Endodermal cell (in vitro differentiated cells): ENCODE measurements around the gene DCAF5. TPM values are rescaled to one million over a fixed set of nuclear protein-coding genes. Genes with fewer than 3 reads are reported as not detected.

Experiments
- DNase-seq: peaks from one replicate; pipeline ENCODE4 v3.0.0-alpha.2; 2017
- H3K27ac ChIP-seq: 2 replicates; pipeline ENCODE4 v1.5.1; 2013; ENCODE audit warnings: mild to moderate bottlenecking, low read depth, low read length, moderate library complexity
- H3K27me3 ChIP-seq: 2 replicates; pipeline ENCODE4 v1.6.1; 2013; ENCODE audit warnings: mild to moderate bottlenecking, low read length, moderate library complexity; ENCODE audit not compliant: insufficient read depth, control insufficient read depth, poor library complexity, severe bottlenecking
- H3K36me3 ChIP-seq: 2 replicates; pipeline ENCODE4 v1.7.0; 2013; ENCODE audit warnings: mild to moderate bottlenecking, low read length, moderate library complexity; ENCODE audit not compliant: control insufficient read depth, insufficient read depth
- H3K4me1 ChIP-seq: one replicate; pipeline ENCODE4 v1.7.0; 2013; ENCODE audit warnings: low read length; ENCODE audit not compliant: control insufficient read depth, insufficient read depth
- H3K4me3 ChIP-seq: 2 replicates; pipeline ENCODE4 v1.5.1; 2013; ENCODE audit warnings: mild to moderate bottlenecking, low read length, moderate library complexity
- H3K9ac ChIP-seq: 2 replicates; pipeline ENCODE4 v1.6.1; 2013; ENCODE audit warnings: mild to moderate bottlenecking, low read length, moderate library complexity; ENCODE audit not compliant: poor library complexity, severe bottlenecking; ENCODE audit errors: extremely low read depth
- H3K9me3 ChIP-seq: 2 replicates; pipeline ENCODE4 v1.6.1; 2013; ENCODE audit warnings: mild to moderate bottlenecking, low read length, moderate library complexity; ENCODE audit not compliant: control insufficient read depth
- H3K27ac Mint-ChIP-seq: 2 replicates; pipeline ENCODE4 v1.8.0; 2020; ENCODE audit warnings: mixed read lengths
- H3K27me3 Mint-ChIP-seq: 2 replicates; pipeline ENCODE4 v1.8.0; 2021; ENCODE audit warnings: mild to moderate bottlenecking, mixed read lengths; ENCODE audit not compliant: insufficient read depth
- H3K36me3 Mint-ChIP-seq: 2 replicates; pipeline ENCODE4 v1.8.0; 2020; ENCODE audit warnings: low read depth, mixed read lengths
- H3K4me1 Mint-ChIP-seq: 2 replicates; pipeline ENCODE4 v1.8.0; 2020; ENCODE audit warnings: mixed read lengths
- H3K4me3 Mint-ChIP-seq: 2 replicates; pipeline ENCODE4 v1.8.0; 2020; ENCODE audit warnings: mild to moderate bottlenecking, moderate library complexity, mixed read lengths
- H3K9me3 Mint-ChIP-seq: 2 replicates; pipeline ENCODE4 v1.8.0; 2020; ENCODE audit warnings: mild to moderate bottlenecking, mixed read lengths
- WGBS, 2 experiments: methylation state at CpG; one replicate each; pipeline versions ENCODE4 v1.1.5 to v1.1.7; 2013; ENCODE audit warnings: missing lambda C conversion rate in 2 of 2, mixed read lengths in 1 of 2; ENCODE audit not compliant: insufficient coverage in 1 of 2, insufficient read length in 1 of 2; 5-methylcytosine and 5-hydroxymethylcytosine counted together
- total RNA-seq, 2 donors: library from RNA; stranded (reverse); fragmentation: NEBNext Ultra II Directional in 1 of 2; extraction: Animal tissue kit (Norgen Biotek cat#: 25700) in 1 of 2; gene quantifications; 2 replicates in 1 of 2; 3 replicates in 1 of 2; pipeline ENCODE4 v1.2.1, GENCODE V29; 2021
- TF ChIP-seq, protein P1 (sequence below): fragments of 200-600 bp; sonication (generic); conservative IDR thresholded peaks from 2 replicates; pipeline ENCODE4 v1.5.0; 2021; ENCODE audit warnings: antibody characterized with exemption, mild to moderate bottlenecking

Gene DCAF5
- total RNA-seq, 2 donors from 2014 or later = 61.1 to 69.6 TPM

GRCh38 chr14:69006346-69006745 lies 146.6 kb downstream of the DCAF5 start:
- Histone ChIP-seq H3K4me3 (no peak overlapping the region), H3K9me3 (no peaks in the 10 kb centered on the region), H3K4me1 (peaks cover 3% of the 10 kb centered on the region), H3K9ac (no peak overlapping the region), H3K27ac (no peak overlapping the region), H3K27me3 (no peaks in the 10 kb centered on the region), H3K36me3 (no peaks in the 10 kb centered on the region)
- Mint-ChIP-seq H3K4me1 (peaks cover 16% of the 10 kb centered on the region), H3K27me3 (no peaks in the 10 kb centered on the region), H3K4me3 (no peak overlapping the region), H3K27ac (no peak overlapping the region), H3K9me3 (no peaks in the 10 kb centered on the region), H3K36me3 (no peaks in the 10 kb centered on the region)
- WGBS, 2 experiments = 86 to 97% methylated on average over 3 to 5 of the region's 5 CpGs
- no peak for DNase-seq
- TF ChIP-seq, protein P1, sequence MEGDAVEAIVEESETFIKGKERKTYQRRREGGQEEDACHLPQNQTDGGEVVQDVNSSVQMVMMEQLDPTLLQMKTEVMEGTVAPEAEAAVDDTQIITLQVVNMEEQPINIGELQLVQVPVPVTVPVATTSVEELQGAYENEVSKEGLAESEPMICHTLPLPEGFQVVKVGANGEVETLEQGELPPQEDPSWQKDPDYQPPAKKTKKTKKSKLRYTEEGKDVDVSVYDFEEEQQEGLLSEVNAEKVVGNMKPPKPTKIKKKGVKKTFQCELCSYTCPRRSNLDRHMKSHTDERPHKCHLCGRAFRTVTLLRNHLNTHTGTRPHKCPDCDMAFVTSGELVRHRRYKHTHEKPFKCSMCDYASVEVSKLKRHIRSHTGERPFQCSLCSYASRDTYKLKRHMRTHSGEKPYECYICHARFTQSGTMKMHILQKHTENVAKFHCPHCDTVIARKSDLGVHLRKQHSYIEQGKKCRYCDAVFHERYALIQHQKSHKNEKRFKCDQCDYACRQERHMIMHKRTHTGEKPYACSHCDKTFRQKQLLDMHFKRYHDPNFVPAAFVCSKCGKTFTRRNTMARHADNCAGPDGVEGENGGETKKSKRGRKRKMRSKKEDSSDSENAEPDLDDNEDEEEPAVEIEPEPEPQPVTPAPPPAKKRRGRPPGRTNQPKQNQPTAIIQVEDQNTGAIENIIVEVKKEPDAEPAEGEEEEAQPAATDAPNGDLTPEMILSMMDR = no peak

DNA sequence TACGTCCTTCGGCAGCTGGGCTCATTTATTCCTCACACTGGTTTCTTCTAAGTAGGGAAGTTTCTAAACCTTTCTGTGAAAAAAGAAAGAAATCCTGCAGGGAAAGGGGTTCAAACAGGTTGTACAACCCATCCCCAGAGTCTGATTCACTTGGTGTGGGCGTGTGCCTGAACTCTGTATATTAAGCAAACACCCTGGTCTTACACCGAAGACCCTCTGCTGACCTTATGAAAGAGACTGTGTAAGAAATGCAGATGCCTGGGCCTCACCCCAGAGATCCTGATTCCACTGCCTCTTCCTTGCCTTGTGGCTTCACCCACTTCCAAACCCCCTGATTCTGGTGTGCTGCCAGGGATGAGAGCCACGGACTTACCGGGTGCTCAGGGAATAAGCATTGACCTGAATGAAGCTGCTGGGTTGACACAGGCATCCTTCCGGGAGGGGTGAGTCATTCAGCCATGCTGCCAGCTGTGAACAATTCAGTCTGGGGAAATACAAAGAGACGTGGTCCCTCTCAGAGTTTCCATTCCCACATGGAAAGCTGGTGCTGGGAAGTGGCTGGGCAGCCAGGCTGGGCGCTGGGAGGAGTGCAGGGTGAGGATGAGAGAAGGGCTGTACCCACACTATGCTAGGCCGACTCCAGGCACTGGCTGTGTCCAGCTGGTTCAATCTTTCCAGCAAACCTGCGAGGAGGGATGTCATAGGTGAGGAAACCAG lies 147.3 kb downstream of the DCAF5 start:
- Mint-ChIP-seq H3K36me3 (no peaks in the 10 kb centered on the region), H3K27ac (no peak overlapping the region), H3K4me3 (no peak overlapping the region), H3K27me3 (no peaks in the 10 kb centered on the region), H3K4me1 (peaks cover 16% of the 10 kb centered on the region), H3K9me3 (no peaks in the 10 kb centered on the region)
- H3K27me3 ChIP-seq = no peaks in the 10 kb centered on the region
- TF ChIP-seq, protein P1 = no peak
- H3K27ac ChIP-seq = no peak overlapping the region
- H3K36me3 ChIP-seq = no peaks in the 10 kb centered on the region
- WGBS, 2 experiments = 74 to 76% methylated on average over 7 to 11 of the region's 11 CpGs
- H3K4me3 ChIP-seq = no peak overlapping the region
- DNase-seq = peak; percentile 78
- no peaks in the 10 kb centered on the region for H3K9me3 ChIP-seq
- H3K4me1 ChIP-seq = peaks cover 3% of the 10 kb centered on the region
- H3K9ac ChIP-seq = no peak overlapping the region

DNA sequence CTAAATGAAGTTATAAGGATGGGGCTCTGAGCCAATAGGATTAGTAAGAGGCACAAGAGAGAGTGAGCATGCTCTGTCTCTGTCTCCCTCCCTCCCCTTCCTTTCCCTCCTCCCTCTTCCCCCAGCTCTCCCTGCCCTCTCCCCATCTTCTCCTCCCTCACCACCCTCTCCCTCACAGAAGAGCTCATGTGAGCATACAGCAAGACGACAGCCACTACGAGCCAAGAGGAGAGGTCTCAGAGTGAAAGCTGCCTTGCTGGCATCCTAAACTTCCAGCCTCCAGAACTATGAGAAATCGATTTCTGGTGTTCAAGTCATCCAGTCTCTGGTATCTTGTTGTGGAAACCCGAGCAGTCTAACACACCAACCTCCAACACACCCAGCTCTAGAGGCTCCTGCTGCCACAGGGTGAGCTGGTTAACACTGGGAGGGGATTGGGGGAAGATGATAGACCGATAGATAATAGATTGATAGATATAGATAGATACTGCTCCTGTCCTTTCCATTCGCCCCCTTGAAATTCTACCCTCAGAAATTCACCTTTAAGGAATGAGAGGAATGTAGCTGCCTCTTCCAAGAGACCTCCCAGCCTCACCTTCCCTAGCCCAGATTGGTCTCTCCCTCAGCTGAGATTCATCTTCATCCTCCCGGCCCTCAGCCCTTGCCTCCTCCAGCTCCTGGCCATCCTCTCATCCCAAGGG lies 148.0 kb downstream of the DCAF5 start:
- Histone ChIP-seq H3K9ac (no peak overlapping the region), H3K4me3 (no peak overlapping the region), H3K27ac (no peak overlapping the region), H3K27me3 (no peaks in the 10 kb centered on the region), H3K9me3 (no peaks in the 10 kb centered on the region), H3K36me3 (no peaks in the 10 kb centered on the region), H3K4me1 (peaks cover 3% of the 10 kb centered on the region)
- TF ChIP-seq, protein P1 = no peak
- Mint-ChIP-seq H3K27me3 (no peaks in the 10 kb centered on the region), H3K36me3 (no peaks in the 10 kb centered on the region), H3K4me3 (no peak overlapping the region), H3K4me1 (peaks cover 16% of the 10 kb centered on the region), H3K27ac (no peak overlapping the region), H3K9me3 (no peaks in the 10 kb centered on the region)
- peak; percentile 60 for DNase-seq
- WGBS, 2 experiments = 68% methylated on average over 6 of the region's 7 CpGs; no CpG with 5 or more reads in 1 of the 2 experiments
